CD4-positive, alpha-beta T cell treated with Interferon gamma for 1 hour (primary cell): ENCODE results near the gene RTN4R.
"Not testable (repeated sequence)": the region's sequence is repeated elsewhere in the genome, so short reads cannot be mapped to it uniquely, and the experiment has no call there.

Experiments
- DNase-seq: peaks from one replicate; pipeline ENCODE4 v3.0.0-alpha.2; 2020

RTN4R gene

GRCh38 chr22:20305230-20305893 is 37.2 kb upstream of the RTN4R start:
- DNase-seq: not testable (repeated sequence)

GRCh38 chr22:20304646-20305045 is 36.5 kb upstream of the RTN4R start:
- no peak for DNase-seq

DNA sequence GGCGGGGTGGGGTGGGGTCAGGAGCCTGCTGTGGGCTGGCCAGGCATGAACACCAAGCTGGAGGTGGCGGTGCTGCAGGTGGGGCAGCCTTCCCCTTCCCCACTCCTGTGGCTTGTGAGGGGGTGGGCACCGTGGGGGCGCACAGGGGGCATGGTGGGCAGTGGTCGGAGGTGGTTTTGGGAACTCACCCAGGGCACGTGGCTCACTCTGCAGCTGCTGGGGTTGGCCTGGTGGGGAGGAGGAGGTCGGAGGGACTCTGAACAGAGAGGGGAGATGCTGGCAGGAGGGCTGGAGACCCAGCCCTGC is 35.1 kb upstream of the RTN4R start:
- not testable (repeated sequence) for DNase-seq

- DNase-seq: no peak
Measured at GRCh38 chr22:20302438-20303228, 34.5 kb upstream of the RTN4R start.

- DNase-seq: no peak
Measured at GRCh38 chr22:20299746-20300136, 31.6 kb upstream of the RTN4R start.

- DNase-seq: peak; percentile 93
Measured at GRCh38 chr22:20298803-20299745, 31.0 kb upstream of the RTN4R start.

GRCh38 chr22:20298110-20298802 is 30.1 kb upstream of the RTN4R start:
- no peak for DNase-seq

DNA sequence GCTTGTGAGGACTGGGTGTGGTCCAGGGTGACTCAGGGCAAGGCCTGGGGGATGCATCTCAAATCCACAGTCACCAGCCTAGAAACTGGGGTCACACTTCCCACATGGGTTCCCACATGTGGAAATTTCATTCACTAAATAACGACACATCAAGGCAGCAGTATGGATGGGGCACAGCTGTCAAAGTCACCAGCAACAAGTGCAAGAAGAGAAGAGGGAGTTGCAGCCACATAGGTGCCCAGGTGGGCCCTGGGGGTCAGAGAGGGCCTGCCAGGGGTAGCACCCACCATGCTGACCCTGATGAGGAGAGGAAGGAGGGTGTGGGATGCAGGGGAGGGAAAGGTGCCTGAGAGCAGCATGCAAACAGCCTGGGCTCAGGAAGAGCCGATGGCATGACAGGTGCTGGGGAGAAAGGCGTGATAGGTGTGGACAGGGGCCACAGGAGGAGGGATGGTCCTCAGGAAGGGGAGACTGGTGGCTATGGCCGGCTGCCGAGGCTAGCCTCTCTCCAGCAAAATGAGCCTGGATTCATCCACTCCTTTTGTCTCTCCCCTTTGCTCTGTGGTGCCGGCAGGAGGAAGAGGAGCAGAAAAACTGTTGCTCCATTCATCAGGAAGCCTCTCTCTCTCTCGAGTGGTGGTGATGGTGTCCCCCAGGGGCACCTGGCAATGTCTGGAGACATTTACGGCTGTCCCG is 29.4 kb upstream of the RTN4R start:
- DNase-seq: no peak

- no peak for DNase-seq
Measured at GRCh38 chr22:20296598-20296997, 28.5 kb upstream of the RTN4R start.

DNA sequence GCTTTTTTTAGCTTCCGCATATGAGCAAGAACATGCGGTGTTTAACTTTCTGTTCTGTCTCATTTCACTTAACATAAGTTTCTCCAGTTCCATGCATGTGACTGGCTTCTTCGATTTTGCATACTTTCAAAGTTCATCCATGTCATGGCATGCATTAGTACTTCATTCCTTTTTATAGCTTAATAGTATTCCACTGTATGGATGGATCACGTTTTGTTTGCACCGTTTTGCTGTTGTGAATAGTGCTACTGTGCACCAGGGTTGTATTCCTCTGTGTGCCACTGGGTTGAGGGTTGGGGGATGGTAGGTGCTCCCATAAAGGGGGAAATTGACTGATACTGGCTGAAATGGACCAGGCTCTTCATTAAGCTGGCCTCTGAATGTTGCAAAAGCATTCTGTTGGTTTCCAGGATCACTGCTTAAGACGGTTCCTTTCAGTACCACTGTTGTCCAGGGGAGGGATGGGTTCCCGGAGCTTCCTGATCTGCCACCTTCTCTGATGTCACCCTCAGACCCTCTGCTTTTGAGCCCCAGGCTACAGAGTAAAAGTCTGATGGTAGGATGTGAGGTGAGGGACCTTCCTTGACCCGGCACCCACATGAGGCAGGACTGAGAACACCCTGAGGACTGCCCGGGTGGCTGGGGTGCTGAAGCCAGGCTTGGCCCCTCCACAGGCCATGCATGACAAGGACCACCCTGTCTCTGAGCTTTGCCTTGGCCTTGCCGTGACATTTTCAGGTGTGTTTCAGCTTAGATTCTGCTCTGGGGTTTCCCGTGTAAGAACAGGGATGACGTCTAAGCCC is 27.3 kb upstream of the RTN4R start:
- no peak for DNase-seq

- no peak for DNase-seq
Measured at GRCh38 chr22:20292673-20293232, 24.6 kb upstream of the RTN4R start.

DNA sequence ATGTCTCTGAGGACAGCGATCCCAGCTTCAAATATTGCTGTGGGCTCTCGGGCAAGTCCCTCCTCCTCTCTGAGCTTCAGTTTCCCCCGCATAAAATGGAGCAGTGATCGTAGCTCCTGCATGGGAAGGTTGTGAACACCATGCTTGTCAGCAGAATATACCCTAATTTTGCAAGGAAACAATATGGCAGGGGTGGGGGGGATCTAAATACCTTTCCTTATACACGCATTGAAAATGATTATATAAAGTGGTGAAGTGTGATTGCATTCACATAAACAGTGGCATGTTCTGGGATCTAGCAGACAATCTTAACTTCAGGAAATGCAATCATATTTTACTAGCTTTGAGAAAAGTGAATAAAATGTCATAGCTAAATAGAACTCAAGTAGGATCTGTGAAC is 24.0 kb upstream of the RTN4R start:
- DNase-seq: no peak

DNA sequence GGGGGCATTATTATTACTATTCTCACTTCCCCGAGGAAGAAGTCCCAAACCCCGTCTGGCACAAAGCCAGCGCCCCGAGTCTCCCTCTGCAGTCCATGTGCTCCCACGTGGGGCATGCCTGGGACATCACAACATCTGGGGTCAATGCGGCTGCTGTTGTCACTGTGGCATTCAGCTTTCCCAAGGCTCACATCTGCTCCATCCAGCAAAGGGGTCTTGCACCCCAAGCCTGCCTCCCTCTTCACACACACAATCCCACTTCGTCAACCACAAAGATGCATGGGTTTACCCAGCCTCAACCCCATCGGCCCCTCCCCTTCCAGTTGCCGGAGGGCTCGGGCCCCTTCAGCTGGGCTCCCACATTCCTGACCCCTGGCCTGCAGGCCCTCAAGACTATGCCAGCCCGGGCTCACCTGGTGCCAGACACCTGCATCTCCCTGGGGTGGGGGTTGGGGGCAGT is 23.5 kb upstream of the RTN4R start:
- DNase-seq: no peak

DNA sequence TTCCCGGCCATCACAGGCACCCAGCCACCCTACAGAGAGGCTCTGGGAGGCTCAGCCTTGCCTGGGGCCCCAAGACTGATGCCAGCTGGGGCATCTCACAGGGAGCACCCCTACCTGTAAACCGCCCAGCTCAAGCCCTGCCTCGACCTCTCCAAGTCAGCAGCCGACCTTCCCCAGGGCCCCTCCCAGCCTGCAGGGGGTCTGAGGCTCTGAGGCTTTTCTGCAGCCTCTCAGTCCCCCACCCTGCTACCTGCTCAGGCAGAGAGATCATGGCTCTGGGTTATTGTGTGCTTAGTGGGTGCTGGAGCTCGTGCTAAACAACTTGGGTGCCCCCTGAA is 23.1 kb upstream of the RTN4R start:
- DNase-seq: no peak

DNA sequence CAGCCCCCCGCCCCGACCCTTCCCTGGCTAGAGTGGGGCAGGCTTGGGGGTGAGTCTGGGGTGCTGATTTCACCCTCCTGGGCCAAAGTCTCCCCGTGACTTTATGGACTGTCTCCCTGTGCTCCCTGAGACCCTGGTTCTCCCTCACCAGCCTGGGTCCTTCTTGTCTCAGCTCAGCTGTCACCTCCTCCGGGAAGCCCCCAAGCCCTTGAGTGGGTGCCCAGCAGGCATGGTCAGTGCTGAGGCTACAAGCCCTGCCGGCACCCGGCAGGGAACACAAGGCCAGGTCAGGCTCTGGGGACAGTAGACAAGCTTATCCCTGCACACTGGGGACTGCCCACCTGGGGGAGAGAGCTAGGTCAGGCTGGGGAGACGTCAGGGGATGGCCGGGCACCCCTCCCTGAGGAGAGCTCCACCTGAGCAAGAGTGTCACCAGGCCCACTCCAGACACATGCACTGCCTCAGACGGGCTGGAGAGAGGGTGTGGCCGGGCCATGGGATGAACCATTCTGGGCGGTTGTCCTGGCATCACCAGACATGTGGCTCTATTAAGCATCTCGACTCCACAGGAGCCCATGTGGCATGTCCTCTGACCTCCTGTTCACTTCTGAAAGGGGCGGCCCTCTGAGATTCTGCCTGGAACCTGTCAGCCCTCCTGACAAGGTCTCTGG is 22.6 kb upstream of the RTN4R start:
- no peak for DNase-seq

DNA sequence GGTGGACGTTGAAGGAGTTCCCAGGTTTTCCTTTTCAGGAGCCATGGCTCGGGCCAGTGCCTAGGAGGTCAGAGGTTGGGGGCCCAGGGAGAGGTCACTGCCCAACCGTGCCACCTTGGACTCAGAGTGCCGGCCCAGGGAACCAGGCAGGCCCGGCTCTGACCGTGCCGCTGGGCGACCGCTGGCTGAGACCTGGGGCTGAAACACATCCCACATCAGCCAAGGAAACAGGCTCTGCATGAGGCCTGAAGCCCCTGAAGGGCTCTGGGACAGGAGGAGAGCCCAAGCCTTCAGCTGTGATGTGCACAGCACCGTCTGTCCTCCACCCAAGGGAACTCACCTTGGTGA is 21.9 kb upstream of the RTN4R start:
- no peak for DNase-seq

DNA sequence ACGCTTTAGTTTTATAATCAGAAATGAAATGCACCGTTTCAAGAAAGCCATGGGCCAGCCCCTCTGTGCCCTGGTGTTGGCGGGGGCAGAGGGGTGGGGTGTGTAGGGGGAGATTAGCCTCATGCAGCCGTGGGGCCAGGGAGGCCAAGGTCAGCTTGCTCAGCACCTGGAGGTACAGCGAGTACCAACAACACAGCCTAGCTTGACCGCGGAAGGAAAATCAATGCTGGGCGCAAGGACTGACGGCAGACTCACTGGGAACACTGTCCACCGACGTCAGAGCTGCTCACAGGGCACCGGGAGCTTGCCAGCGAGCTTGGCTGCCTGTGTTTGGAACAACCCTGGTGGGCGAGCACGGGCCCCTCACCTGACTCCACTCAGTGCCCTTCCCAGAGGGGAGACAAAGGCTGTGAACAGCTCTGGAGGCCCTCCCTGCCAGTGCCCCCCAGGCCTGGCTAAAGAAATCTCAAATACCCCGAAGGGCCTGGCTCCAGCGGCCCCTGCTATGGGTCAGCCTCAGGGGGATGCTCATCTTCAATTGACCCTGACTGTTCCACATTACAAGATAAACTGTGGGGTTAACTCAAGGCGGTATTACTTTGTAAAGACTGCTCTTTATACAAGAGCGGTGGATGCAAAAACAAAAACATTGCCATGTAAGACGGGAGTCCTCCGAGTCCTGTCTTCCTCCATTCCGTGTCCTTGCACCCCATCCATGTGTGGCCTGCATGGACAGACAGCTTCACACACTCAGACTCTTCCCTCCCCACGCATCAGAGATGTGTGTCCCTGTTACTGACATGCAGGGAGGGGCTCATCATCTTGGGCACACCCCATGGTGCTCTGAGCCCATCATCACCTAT is 21.3 kb upstream of the RTN4R start:
- not testable (repeated sequence) for DNase-seq

GRCh38 chr22:20286784-20287423 is 18.8 kb upstream of the RTN4R start:
- not testable (repeated sequence) for DNase-seq

- DNase-seq: not testable (repeated sequence)
Measured at GRCh38 chr22:20286312-20286660, 18.2 kb upstream of the RTN4R start.
